GM23248 (cell line): Measurements from ENCODE around the gene ARHGAP45.

Experiments
- EZH2 ChIP-seq: fragments of 200-600 bp; sonication (generic); IDR thresholded peaks from 2 replicates; pipeline ENCODE4 v1.6.1; 2018; ENCODE audit warnings: antibody characterized with exemption, mild to moderate bottlenecking; ENCODE audit not compliant: insufficient read depth, poor library complexity, severe bottlenecking
- EZH2phosphoT487 ChIP-seq: fragments of 200-600 bp; sonication (generic); IDR thresholded peaks from 2 replicates; pipeline ENCODE4 v1.6.1; 2018; ENCODE audit warnings: antibody characterized with exemption, moderate library complexity, mild to moderate bottlenecking, low read depth; ENCODE audit not compliant: insufficient read depth

DNA sequence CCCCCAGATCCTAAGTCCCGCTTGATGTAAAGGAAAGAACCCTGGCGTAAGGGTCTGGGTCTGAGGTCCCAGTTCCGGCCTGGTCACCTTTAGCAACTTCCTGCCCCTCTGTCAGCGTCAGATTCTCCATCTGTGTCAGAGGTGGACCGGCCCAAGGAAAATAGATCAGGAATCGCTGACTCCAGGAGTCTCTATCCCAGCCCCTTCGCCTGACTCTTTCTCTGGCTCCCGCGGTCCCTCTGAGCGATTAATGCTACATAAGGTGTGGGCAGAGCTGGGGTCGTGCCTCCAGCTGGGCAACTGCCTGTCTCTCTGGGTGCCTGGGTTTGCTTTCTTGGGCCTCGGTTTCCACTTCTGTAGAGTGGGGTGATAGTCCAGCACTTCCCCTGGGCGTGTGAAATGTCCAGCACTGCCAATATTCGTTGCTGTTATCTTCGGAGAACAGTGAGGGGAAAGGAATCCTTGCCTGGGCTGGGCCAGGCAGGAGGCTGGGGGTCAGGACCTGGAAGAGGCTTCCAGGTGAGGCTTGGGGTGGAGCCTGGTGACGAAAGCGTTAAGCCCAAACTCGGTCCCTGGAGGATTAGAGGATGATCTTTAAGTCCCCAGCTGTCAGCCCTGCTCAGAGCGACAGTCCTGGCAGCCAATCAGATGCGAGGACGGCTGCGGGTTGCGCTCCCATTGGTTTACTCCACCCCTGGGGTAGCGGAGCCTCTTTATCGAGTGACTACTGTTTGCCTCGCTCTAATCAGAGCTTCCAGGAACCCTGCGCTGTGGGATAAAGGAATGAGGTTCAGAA is 26.3 kb upstream of the ARHGAP45 start:
- TF ChIP-seq EZH2 (no peak), EZH2phosphoT487 (no peak)
